ENCODE data around the gene ADGRV1. TPM values are rescaled to one million over a fixed set of nuclear protein-coding genes. Genes with fewer than 3 reads are reported as not detected.

The ADGRV1 gene
- total and polyA plus RNA-seq, 9 of the 15 experiments (the other 6 are each of a cell fraction or from before 2014, with no cell fraction given), result 21.7 to 156 (median 58.2) TPM

GRCh38 chr5:90548069-90548593 lies 10.5 kb upstream of the ADGRV1 start (continued):
- TF ChIP-seq MAZ (CRISPR knock-in tag; conservative IDR thresholded peaks at IDR 0.05 in 1 of 2, IDR thresholded peaks at IDR 0.05 in 1 of 2) (no peak), ZNF707 (CRISPR knock-in tag; conservative IDR thresholded peaks at IDR 0.05) (no peak), NONO (IDR thresholded peaks at IDR 0.05; ENCODE audit: low read depth in 2 of 2, low read length in 1 of 2) (no peak), ARID2 (IDR thresholded peaks at IDR 0.05) (no peak), FOXJ2 (tag; IDR thresholded peaks at IDR 0.05) (peak; percentile 93), SPI1 (IDR thresholded peaks at IDR 0.05; ENCODE audit: borderline replicate concordance, low read depth, low read length) (peak; percentile 39; the same call in 1 of the 2 replicates), HLTF (IDR thresholded peaks at IDR 0.05) (no peak), PHB (CRISPR knock-in tag; IDR thresholded peaks at IDR 0.05) (no peak), EGR1 (conservative IDR thresholded peaks at IDR 0.05) (no peak), USF2 (CRISPR knock-in tag; IDR thresholded peaks at IDR 0.05) (no peak), ZHX1 (conservative IDR thresholded peaks at IDR 0.05; ENCODE audit: low read length) (no peak), MEIS2 (IDR thresholded peaks at IDR 0.05; ENCODE audit: partially characterized antibody) (peak; percentile 96), ADNP (tag; IDR thresholded peaks at IDR 0.05) (no peak), C11orf30 (IDR thresholded peaks at IDR 0.05; ENCODE audit: low read depth) (peak; percentile 75)
- TF ChIP-seq, protein P1, sequence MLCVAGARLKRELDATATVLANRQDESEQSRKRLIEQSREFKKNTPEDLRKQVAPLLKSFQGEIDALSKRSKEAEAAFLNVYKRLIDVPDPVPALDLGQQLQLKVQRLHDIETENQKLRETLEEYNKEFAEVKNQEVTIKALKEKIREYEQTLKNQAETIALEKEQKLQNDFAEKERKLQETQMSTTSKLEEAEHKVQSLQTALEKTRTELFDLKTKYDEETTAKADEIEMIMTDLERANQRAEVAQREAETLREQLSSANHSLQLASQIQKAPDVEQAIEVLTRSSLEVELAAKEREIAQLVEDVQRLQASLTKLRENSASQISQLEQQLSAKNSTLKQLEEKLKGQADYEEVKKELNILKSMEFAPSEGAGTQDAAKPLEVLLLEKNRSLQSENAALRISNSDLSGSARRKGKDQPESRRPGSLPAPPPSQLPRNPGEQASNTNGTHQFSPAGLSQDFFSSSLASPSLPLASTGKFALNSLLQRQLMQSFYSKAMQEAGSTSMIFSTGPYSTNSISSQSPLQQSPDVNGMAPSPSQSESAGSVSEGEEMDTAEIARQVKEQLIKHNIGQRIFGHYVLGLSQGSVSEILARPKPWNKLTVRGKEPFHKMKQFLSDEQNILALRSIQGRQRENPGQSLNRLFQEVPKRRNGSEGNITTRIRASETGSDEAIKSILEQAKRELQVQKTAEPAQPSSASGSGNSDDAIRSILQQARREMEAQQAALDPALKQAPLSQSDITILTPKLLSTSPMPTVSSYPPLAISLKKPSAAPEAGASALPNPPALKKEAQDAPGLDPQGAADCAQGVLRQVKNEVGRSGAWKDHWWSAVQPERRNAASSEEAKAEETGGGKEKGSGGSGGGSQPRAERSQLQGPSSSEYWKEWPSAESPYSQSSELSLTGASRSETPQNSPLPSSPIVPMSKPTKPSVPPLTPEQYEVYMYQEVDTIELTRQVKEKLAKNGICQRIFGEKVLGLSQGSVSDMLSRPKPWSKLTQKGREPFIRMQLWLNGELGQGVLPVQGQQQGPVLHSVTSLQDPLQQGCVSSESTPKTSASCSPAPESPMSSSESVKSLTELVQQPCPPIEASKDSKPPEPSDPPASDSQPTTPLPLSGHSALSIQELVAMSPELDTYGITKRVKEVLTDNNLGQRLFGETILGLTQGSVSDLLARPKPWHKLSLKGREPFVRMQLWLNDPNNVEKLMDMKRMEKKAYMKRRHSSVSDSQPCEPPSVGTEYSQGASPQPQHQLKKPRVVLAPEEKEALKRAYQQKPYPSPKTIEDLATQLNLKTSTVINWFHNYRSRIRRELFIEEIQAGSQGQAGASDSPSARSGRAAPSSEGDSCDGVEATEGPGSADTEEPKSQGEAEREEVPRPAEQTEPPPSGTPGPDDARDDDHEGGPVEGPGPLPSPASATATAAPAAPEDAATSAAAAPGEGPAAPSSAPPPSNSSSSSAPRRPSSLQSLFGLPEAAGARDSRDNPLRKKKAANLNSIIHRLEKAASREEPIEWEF (CRISPR knock-in tag; IDR thresholded peaks at IDR 0.05), result peak; percentile 83; the same call in 1 of the 2 replicates
- TF ChIP-seq, protein P2, sequence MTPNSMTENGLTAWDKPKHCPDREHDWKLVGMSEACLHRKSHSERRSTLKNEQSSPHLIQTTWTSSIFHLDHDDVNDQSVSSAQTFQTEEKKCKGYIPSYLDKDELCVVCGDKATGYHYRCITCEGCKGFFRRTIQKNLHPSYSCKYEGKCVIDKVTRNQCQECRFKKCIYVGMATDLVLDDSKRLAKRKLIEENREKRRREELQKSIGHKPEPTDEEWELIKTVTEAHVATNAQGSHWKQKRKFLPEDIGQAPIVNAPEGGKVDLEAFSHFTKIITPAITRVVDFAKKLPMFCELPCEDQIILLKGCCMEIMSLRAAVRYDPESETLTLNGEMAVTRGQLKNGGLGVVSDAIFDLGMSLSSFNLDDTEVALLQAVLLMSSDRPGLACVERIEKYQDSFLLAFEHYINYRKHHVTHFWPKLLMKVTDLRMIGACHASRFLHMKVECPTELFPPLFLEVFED (CRISPR knock-in tag; conservative IDR thresholded peaks at IDR 0.05), result no peak
- TF ChIP-seq, protein P3, sequence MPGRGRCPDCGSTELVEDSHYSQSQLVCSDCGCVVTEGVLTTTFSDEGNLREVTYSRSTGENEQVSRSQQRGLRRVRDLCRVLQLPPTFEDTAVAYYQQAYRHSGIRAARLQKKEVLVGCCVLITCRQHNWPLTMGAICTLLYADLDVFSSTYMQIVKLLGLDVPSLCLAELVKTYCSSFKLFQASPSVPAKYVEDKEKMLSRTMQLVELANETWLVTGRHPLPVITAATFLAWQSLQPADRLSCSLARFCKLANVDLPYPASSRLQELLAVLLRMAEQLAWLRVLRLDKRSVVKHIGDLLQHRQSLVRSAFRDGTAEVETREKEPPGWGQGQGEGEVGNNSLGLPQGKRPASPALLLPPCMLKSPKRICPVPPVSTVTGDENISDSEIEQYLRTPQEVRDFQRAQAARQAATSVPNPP (IDR thresholded peaks at IDR 0.05; ENCODE audit: borderline replicate concordance, insufficient read depth, insufficient read length), result no peak

Data from K562 (cell line).